IMR-90 (cell line): ENCODE results near the gene RAB3C. TPM values are rescaled to one million over a fixed set of nuclear protein-coding genes. Genes with fewer than 3 reads are reported as not detected.

Experiments
- ATAC-seq: fragments of 200-7000 bp; cut with Tn5 transposase; 2 replicates; pipeline ENCODE4 v1.9.1; 2020; ENCODE audit warnings: low read depth, mild to moderate bottlenecking, moderate library complexity
- BruUV-seq: library from RNA; stranded (reverse); fragments of 400-500 nt; replicated peaks from 2 replicates; lab custom pipeline; 2021; lab: Mats Ljungman, UMichigan
- CTCF ChIA-PET: fragments of 300-600 bp; formaldehyde crosslinking; extraction: SDS; loops from one replicate; lab custom pipeline; 2021; ENCODE audit warnings: antibody characterized with exemption; lab: Yijun Ruan, JAX
- POLR2A ChIA-PET: fragments of 300-600 bp; sonication (Branson Sonifier 250); formaldehyde crosslinking; loops from one replicate; lab custom pipeline; 2022; ENCODE audit warnings: antibody characterized with exemption; ENCODE audit not compliant: unreplicated experiment; lab: Charles Lee
- DNase-seq: peaks from one replicate; pipeline ENCODE4 v3.0.0; 2013
- H2AFZ ChIP-seq: replicated peaks from 2 replicates; pipeline ENCODE3; 2013; ENCODE audit warnings: low read length, mild to moderate bottlenecking; ENCODE audit not compliant: poor library complexity
- H2AK5ac ChIP-seq: 2 replicates; pipeline ENCODE4 v1.6.1; 2013; ENCODE audit warnings: low read depth, low read length, inconsistent platforms
- H2AK9ac ChIP-seq: replicated peaks from 2 replicates; pipeline ENCODE3; 2013; ENCODE audit warnings: mild to moderate bottlenecking, low read depth, low read length, moderate library complexity; ENCODE audit not compliant: poor library complexity
- H2BK120ac ChIP-seq: 2 replicates; pipeline ENCODE4 v1.6.1; 2013; ENCODE audit warnings: low read depth, low read length, inconsistent platforms
- H2BK15ac ChIP-seq: 3 replicates; pipeline ENCODE4 v1.6.1; 2013; ENCODE audit warnings: low read depth, low read length, inconsistent platforms
- H2BK20ac ChIP-seq: 2 replicates; pipeline ENCODE4 v1.6.1; 2013; ENCODE audit warnings: low read depth, mild to moderate bottlenecking, inconsistent platforms, low read length, moderate library complexity
- H2BK5ac ChIP-seq: 2 replicates; pipeline ENCODE4 v1.6.1; 2013; ENCODE audit warnings: mild to moderate bottlenecking, low read depth, low read length, inconsistent platforms; ENCODE audit not compliant: poor library complexity, severe bottlenecking
- H3K14ac ChIP-seq: replicated peaks from 2 replicates; pipeline ENCODE4 v1.6.1; 2013; ENCODE audit warnings: low read depth, low read length, inconsistent platforms
- H3K18ac ChIP-seq: 2 replicates; pipeline ENCODE4 v1.6.1; 2013; ENCODE audit warnings: low read depth, low read length, control low read depth
- H3K23ac ChIP-seq: 2 replicates; pipeline ENCODE4 v1.6.1; 2013; ENCODE audit warnings: low read depth, low read length, inconsistent platforms
- H3K27ac ChIP-seq: 2 replicates; pipeline ENCODE4 v1.5.1; 2013; ENCODE audit warnings: mild to moderate bottlenecking, control low read depth, low read length; ENCODE audit not compliant: insufficient read depth
- H3K27me3 ChIP-seq: 2 replicates; pipeline ENCODE4 v1.6.1; 2013; ENCODE audit warnings: low read length; ENCODE audit not compliant: control insufficient read depth, insufficient read depth
- H3K36me3 ChIP-seq: 2 replicates; pipeline ENCODE4 v1.6.1; 2013; ENCODE audit warnings: low read length, mixed read lengths; ENCODE audit not compliant: control insufficient read depth, insufficient read depth
- H3K4ac ChIP-seq: 2 replicates; pipeline ENCODE4 v1.6.1; 2013; ENCODE audit warnings: low read depth, low read length, inconsistent platforms
- H3K4me1 ChIP-seq: 2 replicates; pipeline ENCODE4 v1.6.1; 2013; ENCODE audit warnings: low read length, mixed read lengths; ENCODE audit not compliant: control insufficient read depth, insufficient read depth
- H3K4me2 ChIP-seq: 2 replicates; pipeline ENCODE4 v1.6.1; 2013; ENCODE audit warnings: low read depth, mild to moderate bottlenecking, control low read depth, low read length, moderate library complexity
- H3K4me3 ChIP-seq: 2 replicates; pipeline ENCODE4 v1.5.1; 2013; ENCODE audit warnings: low read depth, mild to moderate bottlenecking, control low read depth, low read length, moderate library complexity; ENCODE audit not compliant: insufficient read depth
- H3K56ac ChIP-seq: 2 replicates; pipeline ENCODE4 v1.6.1; 2013; ENCODE audit warnings: low read length, inconsistent platforms; ENCODE audit not compliant: insufficient read depth; ENCODE audit errors: extremely low read depth
- H3K79me1 ChIP-seq, 2 experiments: 2 replicates each; pipeline ENCODE4 v1.6.1; 2013; ENCODE audit warnings: low read length in 2 of 2, inconsistent platforms in 1 of 2, low read depth in 1 of 2
- H3K9ac ChIP-seq: 2 replicates; pipeline ENCODE4 v1.6.1; 2013; ENCODE audit warnings: low read depth, low read length, control low read depth
- H3K9me1 ChIP-seq: 2 replicates; pipeline ENCODE4 v1.6.1; 2013; ENCODE audit warnings: low read length, inconsistent platforms; ENCODE audit not compliant: insufficient read depth
- H3K9me3 ChIP-seq: 2 replicates; pipeline ENCODE4 v1.6.1; 2013; ENCODE audit warnings: low read length; ENCODE audit not compliant: control insufficient read depth, insufficient read depth
- H4K20me1 ChIP-seq: 2 replicates; pipeline ENCODE4 v1.6.1; 2013; ENCODE audit warnings: low read length, inconsistent platforms; ENCODE audit not compliant: insufficient read depth
- H4K5ac ChIP-seq: 2 replicates; pipeline ENCODE4 v1.6.1; 2013; ENCODE audit warnings: mild to moderate bottlenecking, low read depth, low read length, control low read depth
- H4K8ac ChIP-seq, 2 experiments: 2 replicates each; pipeline ENCODE4 v1.6.1; 2013; ENCODE audit warnings: low read depth in 2 of 2, low read length in 2 of 2, control low read depth in 1 of 2, inconsistent platforms in 1 of 2
- H4K91ac ChIP-seq: 2 replicates; pipeline ENCODE4 v1.6.1; 2013; ENCODE audit warnings: low read depth, low read length, inconsistent platforms; ENCODE audit not compliant: insufficient read depth
- BHLHE40 ChIP-seq: fragments of 150-350 bp; IDR thresholded peaks from 2 replicates; pipeline ENCODE4 v1.6.1; 2016; ENCODE audit warnings: mild to moderate bottlenecking, low read depth, low read length
- CEBPB ChIP-seq: IDR thresholded peaks from 2 replicates; pipeline ENCODE4 v1.6.1; 2012; ENCODE audit warnings: low read depth, low read length, improper control_type of control experiment
- CHD1 ChIP-seq: IDR thresholded peaks from 2 replicates; pipeline ENCODE4 v1.6.1; 2012; ENCODE audit warnings: low read depth, low read length, improper control_type of control experiment
- FOS ChIP-seq: fragments of 150-350 bp; IDR thresholded peaks from 2 replicates; pipeline ENCODE4 v1.6.1; 2016; ENCODE audit warnings: low read depth, low read length
- MAZ ChIP-seq: IDR thresholded peaks from 2 replicates; pipeline ENCODE4 v1.6.1; 2012; ENCODE audit warnings: low read depth, mild to moderate bottlenecking, low read length, improper control_type of control experiment, moderate library complexity, borderline replicate concordance
- MXI1 ChIP-seq: IDR thresholded peaks from 2 replicates; pipeline ENCODE4 v1.6.1; 2012; ENCODE audit warnings: low read depth, mild to moderate bottlenecking, low read length, moderate library complexity, borderline replicate concordance
- NFE2L2 ChIP-seq: fragments of 150-350 bp; IDR thresholded peaks from 2 replicates; pipeline ENCODE4 v1.6.1; 2016; ENCODE audit warnings: low read depth, mild to moderate bottlenecking, low read length
- POLR2A ChIP-seq: IDR thresholded peaks from 2 replicates; pipeline ENCODE4 v1.6.1; 2012; ENCODE audit warnings: mild to moderate bottlenecking, low read depth, low read length
- RAD21 ChIP-seq: IDR thresholded peaks from 2 replicates; pipeline ENCODE4 v1.6.1; 2012; ENCODE audit warnings: low read length, improper control_type of control experiment
- RCOR1 ChIP-seq: IDR thresholded peaks from 2 replicates; pipeline ENCODE4 v1.6.1; 2012; ENCODE audit warnings: mild to moderate bottlenecking, low read length, improper control_type of control experiment; ENCODE audit not compliant: insufficient replicate concordance
- RFX5 ChIP-seq: IDR thresholded peaks from 2 replicates; pipeline ENCODE4 v1.8.0; 2012; ENCODE audit warnings: low read depth, mild to moderate bottlenecking, low read length, moderate library complexity
- SMC3 ChIP-seq: fragments of 150-350 bp; IDR thresholded peaks from 2 replicates; pipeline ENCODE4 v1.6.1; 2016; ENCODE audit warnings: low read depth, mild to moderate bottlenecking, antibody characterized with exemption, low read length, moderate library complexity
- WGBS, 2 experiments: methylation state at CpG; one replicate each; pipeline versions ENCODE4 v1.1.5 to v1.1.7; 2013; ENCODE audit warnings: missing lambda C conversion rate in 2 of 2; ENCODE audit not compliant: insufficient read length in 1 of 2; ENCODE audit errors: extremely low coverage in 2 of 2; 5-methylcytosine and 5-hydroxymethylcytosine counted together
- dilution Hi-C: fragments of 300-500 bp; cut with HindIII; formaldehyde crosslinking; loops from one replicate; pipeline ENCODE4 v1.14.3; 2018; ENCODE audit warnings: low sequenced_read_pairs; ENCODE audit not compliant: unreplicated experiment
- in situ Hi-C: fragments of 300-500 bp; cut with MboI; formaldehyde crosslinking; loops from 3 replicates; pipeline ENCODE4 v1.14.3; 2019; ENCODE audit warnings: low sequenced_read_pairs, inconsistent platforms, mixed read lengths
- intact Hi-C: fragments of 100-400 bp; cut with micrococcal nuclease; formaldehyde crosslinking; loops from 2 replicates; pipeline ENCODE4 v1.10.0; 2022
- polyA plus RNA-seq, 3 experiments: library from polyadenylated mRNA; depleted of rRNA; stranded (reverse); fragments of >200 nt; gene quantifications; 2 replicates each; pipeline ENCODE4 v1.2.3, GENCODE V29; 2012; ENCODE audit warnings: low replicate concordance in 1 of 3
- total RNA-seq: library from RNA; depleted of rRNA; stranded (reverse); fragments of >200 nt; gene quantifications from 2 replicates; pipeline ENCODE4 v1.2.3, GENCODE V29; 2012
- TF ChIP-seq, protein P1 (sequence below): fragments of 150-350 bp; IDR thresholded peaks from 2 replicates; pipeline ENCODE4 v1.6.1; 2016; ENCODE audit warnings: low read depth, mild to moderate bottlenecking, low read length, moderate library complexity, borderline replicate concordance

RAB3C gene
- total and polyA plus RNA-seq, 2 of the 4 experiments (the other 2 are of a cell fraction), result not detected

DNA sequence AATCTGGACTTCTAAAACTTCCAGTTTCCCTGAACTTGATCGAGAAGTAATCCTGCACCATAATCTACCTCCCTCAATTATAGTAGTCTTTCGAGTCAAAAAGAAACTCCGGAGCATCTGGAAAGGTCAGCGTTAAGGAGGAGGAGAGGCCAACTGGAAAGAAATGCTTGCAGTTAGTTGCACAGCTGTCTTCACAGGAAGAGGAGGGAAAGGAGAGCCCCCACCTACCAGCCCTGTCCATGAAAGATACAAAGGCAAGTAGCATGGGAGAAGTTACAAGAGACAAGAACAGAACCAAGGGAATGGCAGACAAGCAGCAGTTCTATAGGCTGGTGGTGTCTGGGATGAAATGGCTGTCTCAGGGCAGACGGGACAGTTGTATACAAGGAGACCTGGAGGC is 170.6 kb downstream of the RAB3C start:
- BruUV-seq, result no TSS peak
- Histone ChIP-seq H3K36me3 (no peaks in the 10 kb centered on the region), H3K9me1 (no peaks in the 10 kb centered on the region), H3K14ac (no peak overlapping the region), H3K27me3 (no peaks in the 10 kb centered on the region), H3K18ac (no peak overlapping the region), H3K79me1 (no peaks in the 10 kb centered on the region), H4K5ac (no peak overlapping the region), H2BK120ac (no peak overlapping the region), H2AFZ (no peak overlapping the region), H3K4ac (no peak overlapping the region), H2BK15ac (no peak overlapping the region), H2BK20ac (no peak overlapping the region), H3K4me3 (no peak overlapping the region), H2BK5ac (no peak overlapping the region), H4K91ac (no peak overlapping the region), H3K9me3 (no peaks in the 10 kb centered on the region), H2AK9ac (no peak overlapping the region), H3K4me2 (no peak overlapping the region), H4K8ac (no peak overlapping the region), H2AK5ac (no peak overlapping the region), H4K20me1 (no peaks in the 10 kb centered on the region), H3K23ac (no peak overlapping the region), H3K9ac (no peak overlapping the region), H3K27ac (no peak overlapping the region), H3K56ac (no peak overlapping the region), H3K4me1 (no peaks in the 10 kb centered on the region)
- DNase-seq, result no peak
- POLR2A ChIA-PET, result no interaction called here
- in situ Hi-C loops (no loop called here), intact Hi-C loops (no loop called here), dilution Hi-C loops (no loop called here)
- no CpG with 5 or more reads among the region's 5 CpGs for WGBS, 2 experiments
- no peak for ATAC-seq
- TF ChIP-seq FOS, result no peak
- no peak for TF ChIP-seq RAD21
- TF ChIP-seq MAZ, result no peak
- no peak for TF ChIP-seq MXI1
- TF ChIP-seq, protein P1, sequence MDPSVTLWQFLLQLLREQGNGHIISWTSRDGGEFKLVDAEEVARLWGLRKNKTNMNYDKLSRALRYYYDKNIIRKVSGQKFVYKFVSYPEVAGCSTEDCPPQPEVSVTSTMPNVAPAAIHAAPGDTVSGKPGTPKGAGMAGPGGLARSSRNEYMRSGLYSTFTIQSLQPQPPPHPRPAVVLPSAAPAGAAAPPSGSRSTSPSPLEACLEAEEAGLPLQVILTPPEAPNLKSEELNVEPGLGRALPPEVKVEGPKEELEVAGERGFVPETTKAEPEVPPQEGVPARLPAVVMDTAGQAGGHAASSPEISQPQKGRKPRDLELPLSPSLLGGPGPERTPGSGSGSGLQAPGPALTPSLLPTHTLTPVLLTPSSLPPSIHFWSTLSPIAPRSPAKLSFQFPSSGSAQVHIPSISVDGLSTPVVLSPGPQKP, result no peak
- TF ChIP-seq NFE2L2, result no peak
- no peak for TF ChIP-seq POLR2A
- no peak for TF ChIP-seq SMC3
- no peak for TF ChIP-seq RFX5
- no peak for TF ChIP-seq RCOR1
- no peak for TF ChIP-seq BHLHE40
- no peak for TF ChIP-seq CHD1
- TF ChIP-seq CEBPB, result no peak
- CTCF ChIA-PET, result no interaction called here
